Renal cortical epithelial cell (primary cell): Measurements from ENCODE around the gene IDNK. TPM values are rescaled to one million over a fixed set of nuclear protein-coding genes. Genes with fewer than 3 reads are reported as not detected.

Experiments used
- total RNA-seq: library from RNA; depleted of rRNA; stranded (reverse); fragments of >200 nt; gene quantifications from 2 replicates; pipeline ENCODE4 v1.2.3, GENCODE V29; 2014

IDNK gene
- total RNA-seq, 1 donor from 2014 or later, result 4.6 TPM

Other genes starting within 250 kb of the IDNK start
- gene FRMD3, start 84.7 kb upstream of the IDNK start, total RNA-seq, result 1.0 and 3.5 TPM in 2 replicates
- gene UBQLN1, start 84.8 kb downstream of the IDNK start, total RNA-seq, result 115 and 152 TPM in 2 replicates
- gene GKAP1, start 194.6 kb downstream of the IDNK start, total RNA-seq, result 0.52 and 4.5 TPM in 2 replicates